DND-41 (cell line): Measurements from ENCODE around the gene WDR4.

ENCODE experiments used
- EZH2 ChIP-seq: IDR thresholded peaks from 3 replicates; pipeline ENCODE4 v1.6.1; 2012; ENCODE audit warnings: borderline replicate concordance, low read depth, mild to moderate bottlenecking, moderate library complexity, low read length, inconsistent platforms; ENCODE audit not compliant: severe bottlenecking
- TF ChIP-seq, protein P1 (sequence below): IDR thresholded peaks from 2 replicates; pipeline ENCODE4 v1.5.1; 2012; ENCODE audit warnings: borderline replicate concordance, low read length, moderate library complexity, mild to moderate bottlenecking; ENCODE audit not compliant: poor library complexity, severe bottlenecking; ENCODE audit errors: extremely low read depth

DNA sequence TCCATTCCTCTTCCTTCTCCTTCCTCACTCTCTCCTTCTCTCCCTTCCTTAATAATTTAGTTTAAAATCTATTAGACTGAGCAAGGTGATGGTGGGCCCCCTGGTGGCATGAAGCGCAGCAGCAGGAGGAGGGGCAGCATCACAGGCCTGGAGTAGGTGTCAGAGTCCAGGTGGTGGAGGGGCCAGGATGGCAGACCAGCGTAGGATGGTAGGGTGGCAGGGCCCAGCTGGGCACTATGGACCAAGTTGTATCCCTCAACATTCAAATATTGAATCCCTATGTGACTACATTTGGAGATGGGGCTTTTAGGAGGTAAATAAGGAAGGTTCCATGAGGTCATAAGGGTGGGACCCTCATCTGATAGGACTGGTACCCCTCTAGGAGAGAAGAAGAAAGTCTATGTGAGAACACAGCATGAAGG, 61.0 kb downstream of the WDR4 start:
- TF ChIP-seq, protein P1, sequence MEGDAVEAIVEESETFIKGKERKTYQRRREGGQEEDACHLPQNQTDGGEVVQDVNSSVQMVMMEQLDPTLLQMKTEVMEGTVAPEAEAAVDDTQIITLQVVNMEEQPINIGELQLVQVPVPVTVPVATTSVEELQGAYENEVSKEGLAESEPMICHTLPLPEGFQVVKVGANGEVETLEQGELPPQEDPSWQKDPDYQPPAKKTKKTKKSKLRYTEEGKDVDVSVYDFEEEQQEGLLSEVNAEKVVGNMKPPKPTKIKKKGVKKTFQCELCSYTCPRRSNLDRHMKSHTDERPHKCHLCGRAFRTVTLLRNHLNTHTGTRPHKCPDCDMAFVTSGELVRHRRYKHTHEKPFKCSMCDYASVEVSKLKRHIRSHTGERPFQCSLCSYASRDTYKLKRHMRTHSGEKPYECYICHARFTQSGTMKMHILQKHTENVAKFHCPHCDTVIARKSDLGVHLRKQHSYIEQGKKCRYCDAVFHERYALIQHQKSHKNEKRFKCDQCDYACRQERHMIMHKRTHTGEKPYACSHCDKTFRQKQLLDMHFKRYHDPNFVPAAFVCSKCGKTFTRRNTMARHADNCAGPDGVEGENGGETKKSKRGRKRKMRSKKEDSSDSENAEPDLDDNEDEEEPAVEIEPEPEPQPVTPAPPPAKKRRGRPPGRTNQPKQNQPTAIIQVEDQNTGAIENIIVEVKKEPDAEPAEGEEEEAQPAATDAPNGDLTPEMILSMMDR = peak; percentile 79
- TF ChIP-seq EZH2 = no peak
